NB4 (cell line): ENCODE data around the gene DOCK6.

Experiments used
- CTCF ChIP-seq: IDR thresholded peaks from one replicate; pipeline ENCODE4 v1.5.1; 2012; ENCODE audit warnings: low read depth, low read length
- MAX ChIP-seq: IDR thresholded peaks from 2 replicates; pipeline ENCODE4 v1.6.1; 2011; ENCODE audit warnings: low read depth, low read length
- MYC ChIP-seq: IDR thresholded peaks from 2 replicates; pipeline ENCODE4 v1.6.1; 2011; ENCODE audit warnings: low read depth, low read length
- POLR2A ChIP-seq: IDR thresholded peaks from 2 replicates; pipeline ENCODE4 v1.6.1; 2011; ENCODE audit warnings: mild to moderate bottlenecking; ENCODE audit not compliant: insufficient read length; ENCODE audit errors: extremely low read depth

- TF ChIP-seq CTCF (peak; percentile 10), POLR2A (no peak), MAX (no peak), MYC (no peak)
These were observed 33.4 kb upstream of the DOCK6 start, which contains the start of gene TSPAN16 for GRCh38 chr19:11295665-11296245.
